Activated T-helper 17 cell treated with anti-CD3 and anti-CD28 coated beads, Interleukin-2, amount 50 U/mL, for 72 hours (primary cell): ENCODE data around the gene MAPK12. TPM values are rescaled to one million over a fixed set of nuclear protein-coding genes. Genes with fewer than 3 reads are reported as not detected.
"Not testable (repeated sequence)": the region's sequence is repeated elsewhere in the genome, so short reads cannot be mapped to it uniquely, and the experiment has no call there.

Experiments
- ATAC-seq: fragments of 150-1000 bp; cut with Tn5 transposase; replicated peaks from 2 replicates; pipeline ENCODE4 v1.10.0; 2021; ENCODE audit warnings: mild to moderate bottlenecking, moderate library complexity
- H3K27ac Mint-ChIP-seq: one replicate; pipeline ENCODE4 v1.8.0; 2022; ENCODE audit warnings: mixed read lengths
- H3K27me3 Mint-ChIP-seq: one replicate; pipeline ENCODE4 v1.8.0; 2022; ENCODE audit warnings: mixed read lengths
- H3K36me3 Mint-ChIP-seq: one replicate; pipeline ENCODE4 v1.8.0; 2022; ENCODE audit warnings: low read depth, mild to moderate bottlenecking, mixed read lengths
- H3K4me1 Mint-ChIP-seq: one replicate; pipeline ENCODE4 v1.8.0; 2022; ENCODE audit warnings: mixed read lengths
- H3K4me3 Mint-ChIP-seq: one replicate; pipeline ENCODE4 v1.8.0; 2022; ENCODE audit warnings: mild to moderate bottlenecking, mixed read lengths
- H3K9me3 Mint-ChIP-seq: one replicate; pipeline ENCODE4 v1.8.0; 2022; ENCODE audit warnings: mixed read lengths
- total RNA-seq, 2 donors: library from RNA; stranded (reverse); gene quantifications; one replicate each; pipeline ENCODE4 v1.2.3, GENCODE V29; 2022

MAPK12 gene
- total RNA-seq, 2 donors from 2014 or later, result 5.0 to 14.8 TPM

- H3K4me3 Mint-ChIP-seq, result no peak overlapping the region
- H3K27ac Mint-ChIP-seq, result no peak overlapping the region
- H3K9me3 Mint-ChIP-seq, result no peaks in the 10 kb centered on the region
- H3K27me3 Mint-ChIP-seq, result no peaks in the 10 kb centered on the region
- ATAC-seq, result no peak
- H3K36me3 Mint-ChIP-seq, result no peaks in the 10 kb centered on the region
- H3K4me1 Mint-ChIP-seq, result no peaks in the 10 kb centered on the region
Measured at GRCh38 chr22:50281384-50281760, 19.9 kb upstream of the MAPK12 start.

GRCh38 chr22:50280708-50281383 lies 19.4 kb upstream of the MAPK12 start:
- Mint-ChIP-seq H3K9me3 (no peaks in the 10 kb centered on the region), H3K27me3 (no peaks in the 10 kb centered on the region), H3K36me3 (no peaks in the 10 kb centered on the region), H3K27ac (no peak overlapping the region), H3K4me1 (no peaks in the 10 kb centered on the region), H3K4me3 (no peak overlapping the region)
- ATAC-seq, result no peak

- Mint-ChIP-seq H3K27ac (no peak overlapping the region), H3K27me3 (no peaks in the 10 kb centered on the region), H3K9me3 (no peaks in the 10 kb centered on the region), H3K4me3 (no peak overlapping the region), H3K4me1 (no peaks in the 10 kb centered on the region), H3K36me3 (no peaks in the 10 kb centered on the region)
- ATAC-seq, result no peak
Measured at GRCh38 chr22:50280022-50280707, 18.7 kb upstream of the MAPK12 start.

- Mint-ChIP-seq H3K27ac (no peak overlapping the region), H3K36me3 (no peaks in the 10 kb centered on the region), H3K4me3 (no peak overlapping the region), H3K4me1 (peaks cover under 1% of the 10 kb centered on the region), H3K9me3 (no peaks in the 10 kb centered on the region), H3K27me3 (no peaks in the 10 kb centered on the region)
- no peak for ATAC-seq
Measured at GRCh38 chr22:50278956-50279619, 17.6 kb upstream of the MAPK12 start.

GRCh38 chr22:50278461-50278860 lies 17.0 kb upstream of the MAPK12 start:
- no peak overlapping the region for H3K27ac Mint-ChIP-seq
- no peak for ATAC-seq
- H3K27me3 Mint-ChIP-seq, result no peaks in the 10 kb centered on the region
- H3K4me3 Mint-ChIP-seq, result no peak overlapping the region
- H3K4me1 Mint-ChIP-seq, result peaks cover 5% of the 10 kb centered on the region
- no peaks in the 10 kb centered on the region for H3K9me3 Mint-ChIP-seq
- no peaks in the 10 kb centered on the region for H3K36me3 Mint-ChIP-seq

GRCh38 chr22:50277761-50278160 lies 16.3 kb upstream of the MAPK12 start:
- Mint-ChIP-seq H3K4me1 (peaks cover 5% of the 10 kb centered on the region), H3K9me3 (no peaks in the 10 kb centered on the region), H3K4me3 (no peak overlapping the region), H3K27ac (no peak overlapping the region), H3K27me3 (no peaks in the 10 kb centered on the region), H3K36me3 (no peaks in the 10 kb centered on the region)
- ATAC-seq, result no peak

- H3K9me3 Mint-ChIP-seq, result no peaks in the 10 kb centered on the region
- no peaks in the 10 kb centered on the region for H3K27me3 Mint-ChIP-seq
- no peak overlapping the region for H3K4me3 Mint-ChIP-seq
- ATAC-seq, result peak; percentile 77
- no peak overlapping the region for H3K27ac Mint-ChIP-seq
- no peaks in the 10 kb centered on the region for H3K36me3 Mint-ChIP-seq
- H3K4me1 Mint-ChIP-seq, result peaks cover 5% of the 10 kb centered on the region
Measured at GRCh38 chr22:50276143-50276542, 14.7 kb upstream of the MAPK12 start.

GRCh38 chr22:50275181-50276055 lies 13.9 kb upstream of the MAPK12 start:
- H3K4me3 Mint-ChIP-seq, result no peak overlapping the region
- no peak for ATAC-seq
- H3K36me3 Mint-ChIP-seq, result no peaks in the 10 kb centered on the region
- no peaks in the 10 kb centered on the region for H3K9me3 Mint-ChIP-seq
- peaks cover 5% of the 10 kb centered on the region for H3K4me1 Mint-ChIP-seq
- no peak overlapping the region for H3K27ac Mint-ChIP-seq
- no peaks in the 10 kb centered on the region for H3K27me3 Mint-ChIP-seq

GRCh38 chr22:50274771-50275170 lies 13.3 kb upstream of the MAPK12 start:
- Mint-ChIP-seq H3K9me3 (no peaks in the 10 kb centered on the region), H3K4me1 (peaks cover 5% of the 10 kb centered on the region), H3K36me3 (no peaks in the 10 kb centered on the region), H3K27me3 (no peaks in the 10 kb centered on the region), H3K27ac (no peak overlapping the region), H3K4me3 (no peak overlapping the region)
- ATAC-seq, result no peak

GRCh38 chr22:50274311-50274710 lies 12.8 kb upstream of the MAPK12 start:
- no peak overlapping the region for H3K4me3 Mint-ChIP-seq
- H3K36me3 Mint-ChIP-seq, result no peaks in the 10 kb centered on the region
- ATAC-seq, result no peak
- H3K27me3 Mint-ChIP-seq, result no peaks in the 10 kb centered on the region
- H3K9me3 Mint-ChIP-seq, result no peaks in the 10 kb centered on the region
- no peak overlapping the region for H3K27ac Mint-ChIP-seq
- peaks cover 5% of the 10 kb centered on the region for H3K4me1 Mint-ChIP-seq

- not testable (repeated sequence) for H3K4me1 Mint-ChIP-seq, H3K27ac Mint-ChIP-seq, ATAC-seq, H3K4me3 Mint-ChIP-seq, H3K36me3 Mint-ChIP-seq, H3K27me3 Mint-ChIP-seq, H3K9me3 Mint-ChIP-seq
Measured at GRCh38 chr22:50273781-50274180, 12.3 kb upstream of the MAPK12 start.

- H3K4me1 Mint-ChIP-seq, H3K27me3 Mint-ChIP-seq, H3K9me3 Mint-ChIP-seq, H3K4me3 Mint-ChIP-seq, H3K27ac Mint-ChIP-seq, H3K36me3 Mint-ChIP-seq, ATAC-seq: not testable (repeated sequence)
Measured at GRCh38 chr22:50273352-50273751, 11.9 kb upstream of the MAPK12 start.

GRCh38 chr22:50272044-50272802 lies 10.7 kb upstream of the MAPK12 start:
- no peak overlapping the region for H3K27ac Mint-ChIP-seq
- no peak for ATAC-seq
- no peaks in the 10 kb centered on the region for H3K27me3 Mint-ChIP-seq
- no peaks in the 10 kb centered on the region for H3K36me3 Mint-ChIP-seq
- peak overlapping the region; percentile 15 for H3K4me3 Mint-ChIP-seq
- peaks cover 5% of the 10 kb centered on the region for H3K4me1 Mint-ChIP-seq
- H3K9me3 Mint-ChIP-seq, result no peaks in the 10 kb centered on the region

- no peaks in the 10 kb centered on the region for H3K27me3 Mint-ChIP-seq
- H3K27ac Mint-ChIP-seq, result no peak overlapping the region
- H3K36me3 Mint-ChIP-seq, result no peaks in the 10 kb centered on the region
- peak overlapping the region; percentile 61 for H3K4me3 Mint-ChIP-seq
- no peaks in the 10 kb centered on the region for H3K9me3 Mint-ChIP-seq
- peaks cover 5% of the 10 kb centered on the region for H3K4me1 Mint-ChIP-seq
- peak; percentile 41 for ATAC-seq
Measured at GRCh38 chr22:50271519-50271970, 10.1 kb upstream of the MAPK12 start.
